GM23338 (cell line): Measurements from ENCODE around the gene CERS1. TPM values are rescaled to one million over a fixed set of nuclear protein-coding genes. Genes with fewer than 3 reads are reported as not detected.

Experiments used
- CREB1 ChIP-seq: fragments of 250-450 bp; sonication (Bioruptor Pico); IDR thresholded peaks from 2 replicates; pipeline ENCODE4 v1.5.0; 2020; ENCODE audit warnings: low read depth, mild to moderate bottlenecking, moderate library complexity
- CTCF ChIP-seq, 2 experiments: fragments of 200-600 bp in 1 of 2; sonication (generic) in 1 of 2; conservative IDR thresholded peaks; 2 replicates each; pipeline versions ENCODE4 v1.5.1 to v1.6.1; 2016 to 2017; ENCODE audit warnings: antibody characterized with exemption in 2 of 2, low read depth in 2 of 2, mild to moderate bottlenecking in 2 of 2, moderate library complexity in 1 of 2
- EZH2 ChIP-seq: fragments of 200-600 bp; sonication (generic); IDR thresholded peaks from one replicate; pipeline ENCODE4 v1.8.0; 2017; ENCODE audit warnings: antibody characterized with exemption, mild to moderate bottlenecking, low read depth; ENCODE audit not compliant: unreplicated experiment
- EZH2phosphoT487 ChIP-seq: fragments of 200-600 bp; sonication (generic); IDR thresholded peaks from one replicate; pipeline ENCODE4 v1.8.1; 2018; ENCODE audit warnings: antibody characterized with exemption; ENCODE audit not compliant: unreplicated experiment
- JUNB ChIP-seq: IDR thresholded peaks from one replicate; pipeline ENCODE4 v1.6.1; 2016; ENCODE audit warnings: antibody characterized with exemption; ENCODE audit not compliant: unreplicated experiment
- NANOG ChIP-seq: IDR thresholded peaks from 2 replicates; pipeline ENCODE4 v1.6.1; 2016; ENCODE audit warnings: antibody characterized with exemption, borderline replicate concordance
- ZNF114 ChIP-seq: fragments of 250-450 bp; sonication (Bioruptor Pico); IDR thresholded peaks from 2 replicates; pipeline ENCODE4 v1.5.0; 2020; ENCODE audit warnings: mild to moderate bottlenecking, moderate library complexity
- ZNF331 ChIP-seq: fragments of 250-450 bp; sonication (Bioruptor Pico); IDR thresholded peaks from 2 replicates; pipeline ENCODE4 v1.5.0; 2020; ENCODE audit warnings: low read depth, mild to moderate bottlenecking, moderate library complexity
- ZNF462 ChIP-seq: fragments of 250-450 bp; sonication (Bioruptor Pico); IDR thresholded peaks from 2 replicates; pipeline ENCODE4 v1.5.0; 2020; ENCODE audit warnings: mild to moderate bottlenecking, moderate library complexity
- polyA plus RNA-seq: library from polyadenylated mRNA; unstranded; fragments of >200 nt; fragmentation: Nextera tagmentation; extraction: Ambion mirVana; gene quantifications from 2 replicates; pipeline ENCODE4 v1.2.1, GENCODE V29; 2016
- total RNA-seq: library from RNA; depleted of rRNA; stranded (reverse); fragments of >200 nt; shearing (Covaris generic); gene quantifications from 2 replicates; pipeline ENCODE4 v1.2.3, GENCODE V29; 2014

Gene CERS1
- total and polyA plus RNA-seq, 2 experiments from 2014 or later, result 11.1 to 12.2 TPM

GRCh38 chr19:18862976-18863842, 32.7 kb downstream of the CERS1 start (continued):
- no peak for TF ChIP-seq ZNF462
- no peak for TF ChIP-seq JUNB
- no peak for TF ChIP-seq EZH2phosphoT487
- TF ChIP-seq CTCF (conservative IDR thresholded peaks at IDR 0.05; ENCODE audit: low read depth in 2 of 2), result no peak
- TF ChIP-seq ZNF114, result no peak
- no peak for TF ChIP-seq EZH2
- TF ChIP-seq NANOG, result no peak
- no peak for TF ChIP-seq CREB1 (CRISPR knock-in tag)
- TF ChIP-seq ZNF331 (CRISPR knock-in tag), result no peak
